ENCODE results near the gene AK9.

AK9 gene

DNA sequence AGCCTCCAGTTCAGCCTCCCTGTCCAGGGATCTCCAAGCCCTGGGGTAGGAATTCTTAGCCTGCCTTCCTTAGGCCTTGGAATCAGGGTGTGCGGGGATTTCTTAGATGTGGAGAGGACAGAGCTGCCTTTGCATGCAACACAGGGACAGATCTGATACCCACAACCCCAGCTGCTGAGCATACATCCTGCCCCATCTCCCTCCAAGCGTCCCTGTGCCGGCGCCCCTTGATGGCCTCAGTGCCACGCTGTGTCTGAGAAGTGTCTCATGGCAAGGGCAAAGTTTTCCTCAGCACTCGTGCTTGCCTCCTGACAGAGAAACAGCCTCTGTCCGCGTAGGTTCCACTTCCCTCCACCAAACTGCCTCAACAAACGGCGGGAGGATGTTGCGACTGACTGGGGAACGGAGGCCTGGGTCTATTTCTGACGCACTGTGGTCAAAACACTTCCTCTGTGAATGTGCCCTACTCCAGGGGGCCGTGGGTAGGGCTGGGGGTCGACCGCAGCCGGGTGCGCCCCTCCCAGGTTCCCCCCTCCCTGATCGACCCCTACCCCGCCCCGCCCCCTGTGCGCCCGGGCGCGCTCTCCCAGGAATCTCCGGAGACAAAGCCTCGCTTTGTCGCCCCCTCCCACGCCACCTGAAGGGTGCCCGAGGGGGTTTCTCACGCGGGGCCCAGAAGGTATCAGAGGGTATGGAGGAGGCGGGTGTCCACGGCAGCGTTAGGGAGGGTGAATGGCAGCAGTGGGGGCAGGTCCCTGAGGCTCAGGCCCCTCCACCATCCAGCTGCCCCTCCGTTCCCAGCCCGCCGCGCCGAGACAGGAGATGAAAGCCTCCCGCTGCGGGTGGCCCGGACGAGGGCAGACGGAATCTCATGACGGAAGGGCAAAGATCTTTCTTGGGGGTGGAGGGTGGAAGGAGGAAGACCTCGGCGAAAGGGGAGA is 236.2 kb downstream of the AK9 start:
- no peak for DNase-seq

DNA sequence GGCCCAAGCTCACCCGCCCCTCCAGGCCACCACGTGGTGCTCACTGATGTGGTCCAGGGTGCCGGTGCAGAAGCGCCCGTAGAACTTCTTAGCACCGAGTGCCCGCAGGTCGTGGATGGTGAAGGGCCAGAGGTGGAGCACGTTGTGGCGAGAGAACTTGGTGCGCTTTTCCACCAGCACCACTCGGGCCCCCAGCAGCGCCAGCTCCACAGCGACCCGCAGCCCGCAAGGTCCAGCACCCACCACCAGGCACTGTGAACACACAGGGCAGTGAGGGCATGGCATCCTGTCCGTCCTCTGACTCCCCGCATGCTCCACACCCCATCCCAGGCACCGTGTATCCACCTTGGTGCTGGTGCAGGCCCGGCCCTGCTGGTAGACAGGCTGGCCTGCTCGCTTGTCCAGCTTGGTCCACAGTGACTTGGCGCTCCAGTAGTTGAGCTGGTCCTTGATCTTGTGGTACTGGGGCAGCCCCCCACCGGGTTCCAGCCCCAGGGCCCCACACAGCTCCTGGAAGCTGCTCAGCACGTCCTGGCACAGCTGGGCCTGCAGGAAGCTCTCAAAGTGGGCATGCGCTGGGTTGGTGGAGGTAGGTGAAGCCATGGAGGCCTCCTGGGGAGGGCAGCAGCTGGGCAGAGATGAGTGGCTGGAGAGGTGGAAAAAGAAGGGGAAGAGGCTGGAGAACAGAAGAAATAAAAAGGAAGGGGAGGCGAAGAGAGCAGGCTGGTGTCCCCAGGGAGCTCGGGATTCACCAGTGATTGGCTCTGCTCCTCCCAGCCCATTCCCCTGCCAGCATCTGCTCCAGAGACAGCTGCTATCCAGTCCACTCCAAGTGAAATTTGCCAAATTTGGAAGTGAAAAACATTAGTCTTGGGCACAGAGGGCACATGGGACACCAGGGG is 237.2 kb downstream of the AK9 start:
- no peak for DNase-seq

DNA sequence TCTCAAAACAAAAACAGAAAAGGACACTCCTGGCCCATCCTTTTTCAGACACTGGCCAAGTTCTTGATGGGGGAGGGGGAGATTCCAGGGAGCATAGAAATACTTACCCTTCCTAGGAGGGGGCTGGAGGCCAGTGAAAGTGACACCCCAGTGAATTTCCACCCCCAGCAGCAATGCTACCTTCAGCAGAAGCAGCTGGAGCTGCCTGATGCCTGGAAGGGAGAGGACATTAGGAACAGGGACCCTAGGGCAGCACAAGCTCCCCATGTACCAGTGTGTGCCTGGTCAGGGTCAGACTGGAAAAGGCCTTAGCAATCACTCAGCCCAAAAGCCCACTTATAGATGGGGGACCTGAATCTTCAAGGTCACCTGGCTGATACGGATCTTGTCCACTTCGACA is 237.8 kb downstream of the AK9 start:
- no peak for DNase-seq

DNA sequence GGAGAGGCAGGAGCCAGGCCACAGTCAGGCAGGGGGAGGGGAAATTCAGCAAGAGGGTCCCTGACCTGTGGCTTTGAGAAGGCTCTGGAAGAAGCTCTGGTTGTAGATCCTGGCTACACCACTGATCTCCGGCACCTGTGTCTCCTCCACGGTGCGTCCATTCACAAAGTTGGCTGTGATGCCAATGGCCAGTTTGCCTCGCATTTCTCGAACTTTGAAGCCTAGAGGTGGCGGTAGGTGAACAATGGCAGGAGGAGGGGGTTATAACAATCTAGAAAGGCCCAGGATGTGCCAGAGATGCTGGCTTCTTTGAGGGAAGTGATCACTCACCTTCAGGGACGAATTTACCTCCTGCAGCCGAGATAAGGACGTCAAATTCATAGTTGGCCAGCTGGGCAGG is 238.8 kb downstream of the AK9 start:
- DNase-seq: no peak

DNA sequence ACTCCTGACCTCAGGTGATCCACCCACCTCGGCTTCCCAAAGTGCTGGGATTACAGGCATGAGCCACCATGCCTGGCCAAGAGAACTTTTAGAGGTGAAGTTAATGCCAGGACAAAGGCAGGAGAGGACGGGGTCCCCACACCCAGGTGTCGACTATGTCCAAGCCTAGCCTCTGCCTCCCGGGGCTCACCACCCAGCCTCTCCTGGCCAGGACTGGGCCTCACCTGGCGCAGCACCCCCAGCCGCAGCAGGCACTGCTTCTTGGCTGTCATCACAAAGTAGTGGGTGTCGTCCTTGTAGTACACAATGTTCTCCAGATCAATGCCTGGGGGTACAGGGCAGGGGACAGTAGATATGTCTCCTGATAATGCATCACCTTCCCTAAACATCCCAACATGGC is 239.6 kb downstream of the AK9 start:
- no peak for DNase-seq

DNA sequence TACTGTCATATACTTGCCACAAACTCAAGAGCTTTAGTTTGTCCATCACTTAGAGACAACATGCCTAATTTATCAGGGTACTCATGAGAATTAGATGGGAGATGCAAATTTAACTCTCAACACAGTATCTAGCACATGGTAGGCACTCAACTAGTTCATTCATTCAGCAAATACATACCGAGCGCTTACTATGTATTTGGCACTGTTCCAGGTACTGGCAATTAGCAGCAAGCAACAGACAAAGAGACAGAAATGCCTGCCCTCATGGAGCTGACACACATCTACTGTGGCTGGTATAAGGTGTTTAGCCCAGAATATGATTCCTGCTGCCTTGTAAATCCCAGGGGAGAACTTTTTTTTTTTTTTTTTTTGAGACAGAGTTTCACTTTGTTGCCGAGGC is 240.2 kb downstream of the AK9 start:
- no peak for DNase-seq

DNA sequence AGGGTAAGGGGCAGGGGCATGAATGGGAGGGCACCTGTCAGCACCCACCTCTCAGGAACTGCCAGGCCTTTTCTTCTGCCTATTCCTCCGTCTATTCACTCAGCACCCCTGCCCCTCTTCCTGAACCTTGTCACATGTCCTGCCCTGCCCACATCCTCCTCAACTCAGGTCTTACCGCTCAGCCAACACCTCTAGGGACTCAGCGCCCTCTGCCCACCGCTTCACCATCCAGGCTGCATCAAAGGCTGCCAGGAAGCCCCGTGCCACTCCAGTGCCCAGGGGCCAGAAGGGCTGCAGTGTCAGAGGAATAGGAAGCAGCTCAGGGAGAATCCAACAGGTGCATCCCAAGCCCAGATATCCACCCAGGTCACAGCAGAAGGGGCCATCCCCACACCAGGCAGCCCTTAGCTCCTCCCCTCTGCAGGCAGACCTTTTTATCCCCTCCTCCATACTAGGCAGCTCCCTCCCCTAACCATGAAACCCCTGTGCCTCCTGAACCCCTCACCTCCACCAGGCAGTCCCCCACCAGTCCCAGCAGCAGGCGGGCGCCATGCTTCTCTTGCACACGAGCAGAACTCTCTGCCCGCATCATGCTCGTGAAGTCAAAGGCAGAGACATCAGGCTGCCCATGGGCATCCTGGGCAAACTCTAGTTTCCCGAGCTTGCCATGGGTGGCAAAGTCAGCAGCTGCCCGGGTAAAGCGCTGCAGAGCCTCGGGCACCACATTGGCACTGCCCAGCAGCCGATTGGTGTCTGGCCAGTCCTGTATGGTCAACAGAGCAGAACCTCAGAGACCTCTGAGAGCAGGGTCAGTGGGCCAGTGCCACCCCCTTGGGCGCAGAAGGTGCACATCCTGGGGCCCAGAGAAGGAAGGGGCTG is 241.0 kb downstream of the AK9 start:
- DNase-seq: no peak

DNA sequence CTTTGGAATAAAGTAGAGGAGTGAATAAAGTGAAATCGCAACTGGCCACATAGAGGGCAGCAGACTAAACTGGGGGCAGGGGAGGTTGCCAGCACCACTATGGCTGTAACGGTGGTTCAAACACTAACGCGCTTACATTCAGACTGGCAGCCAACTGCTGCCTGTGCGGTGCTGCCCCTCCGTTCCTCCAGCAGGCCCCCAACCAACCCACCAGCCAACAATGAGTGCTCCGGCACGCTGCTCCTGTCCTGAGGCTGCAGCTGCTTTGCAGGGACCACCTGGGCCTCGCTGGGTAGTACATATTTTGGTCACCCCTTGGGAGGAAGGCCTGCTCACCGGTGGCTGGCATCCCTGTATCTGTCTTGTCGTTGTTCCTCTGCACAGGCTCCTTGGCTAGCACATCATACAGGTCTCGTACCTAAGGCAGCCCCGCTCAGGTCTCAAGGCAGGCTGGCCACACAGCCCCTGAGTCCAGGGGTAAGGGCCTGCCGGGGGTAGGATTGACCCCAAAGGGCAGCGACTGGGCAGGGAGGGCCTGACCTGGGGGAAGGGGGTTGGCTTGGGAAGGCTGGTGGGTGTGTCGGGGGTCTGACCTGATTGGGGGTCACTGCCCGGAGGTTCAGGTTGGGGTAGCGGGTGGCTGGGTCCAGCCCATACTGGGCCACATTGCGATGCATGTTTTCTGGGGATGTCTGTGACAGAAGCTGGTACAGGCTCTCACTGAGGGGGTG is 241.8 kb downstream of the AK9 start:
- DNase-seq: no peak

DNA sequence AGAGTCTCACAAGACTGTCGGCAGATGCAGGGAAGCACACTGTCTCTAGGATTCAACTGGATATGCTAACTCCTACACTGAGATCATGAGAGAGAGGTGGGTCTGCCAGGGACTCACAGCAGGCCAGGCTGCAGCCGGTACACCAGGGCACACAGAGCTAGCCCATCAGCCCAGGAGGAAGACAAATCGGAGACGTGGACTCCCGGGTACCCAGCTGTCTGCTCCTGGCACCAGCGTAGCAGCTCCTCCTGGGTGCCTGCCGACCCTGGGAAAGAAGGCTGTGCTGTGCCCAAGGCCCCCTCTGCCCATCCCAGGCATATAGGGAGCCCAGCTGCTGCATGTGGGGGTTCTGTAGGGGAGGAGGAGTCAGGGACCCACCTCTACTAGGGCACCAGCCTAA is 242.4 kb downstream of the AK9 start:
- DNase-seq: no peak

DNA sequence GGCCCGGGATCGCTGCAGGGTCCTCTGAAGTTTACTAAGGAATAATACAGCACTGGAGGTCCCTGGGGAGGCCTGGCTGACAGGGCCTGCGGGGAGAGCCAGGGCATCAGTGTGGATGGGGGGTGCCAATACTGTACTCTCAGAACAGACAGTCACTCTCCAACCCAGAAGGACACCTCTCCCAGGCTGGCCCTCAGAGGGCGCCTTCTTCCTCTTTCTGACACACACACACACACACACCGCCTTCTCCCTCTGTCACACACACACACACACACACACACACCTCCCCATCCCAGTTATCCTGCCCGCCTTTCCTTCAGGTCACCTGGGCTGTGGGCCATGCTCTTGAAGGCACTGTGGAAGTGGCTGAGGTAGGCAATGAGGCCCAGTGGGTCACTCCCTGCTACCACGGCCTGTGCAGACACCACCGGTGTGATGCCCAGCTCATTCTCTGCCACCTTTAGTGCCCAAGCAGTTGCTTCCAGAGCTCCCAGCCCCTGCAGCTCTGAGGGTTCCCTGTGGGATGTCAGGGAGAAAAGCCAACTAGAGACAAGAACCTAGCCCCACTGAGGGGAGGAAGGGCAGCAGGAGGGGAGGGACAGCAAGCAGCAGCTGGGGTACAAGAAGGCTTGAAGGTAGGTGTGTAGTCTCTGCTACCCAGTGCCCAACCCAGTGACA is 243.0 kb downstream of the AK9 start:
- DNase-seq: no peak

DNA sequence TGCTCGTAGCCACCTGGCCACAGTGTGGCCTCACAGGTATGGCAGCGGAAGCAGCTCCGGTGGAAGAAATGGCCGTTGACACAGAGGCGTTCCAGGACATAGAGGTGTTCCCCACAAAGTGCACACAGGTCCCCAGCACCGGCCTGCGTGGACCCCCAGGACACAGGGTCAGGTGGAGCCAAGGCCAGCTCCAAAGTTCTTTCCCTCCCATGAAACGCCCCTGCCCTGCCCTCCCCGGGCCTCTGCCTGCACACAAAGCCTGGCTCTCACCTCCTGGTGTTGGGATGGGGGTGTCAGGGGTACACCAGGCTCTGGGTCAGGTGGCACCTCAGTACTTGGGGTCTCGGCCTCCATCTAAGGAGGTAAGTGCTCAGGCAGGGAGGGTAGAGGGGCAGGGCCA is 243.9 kb downstream of the AK9 start:
- DNase-seq: no peak

DNA sequence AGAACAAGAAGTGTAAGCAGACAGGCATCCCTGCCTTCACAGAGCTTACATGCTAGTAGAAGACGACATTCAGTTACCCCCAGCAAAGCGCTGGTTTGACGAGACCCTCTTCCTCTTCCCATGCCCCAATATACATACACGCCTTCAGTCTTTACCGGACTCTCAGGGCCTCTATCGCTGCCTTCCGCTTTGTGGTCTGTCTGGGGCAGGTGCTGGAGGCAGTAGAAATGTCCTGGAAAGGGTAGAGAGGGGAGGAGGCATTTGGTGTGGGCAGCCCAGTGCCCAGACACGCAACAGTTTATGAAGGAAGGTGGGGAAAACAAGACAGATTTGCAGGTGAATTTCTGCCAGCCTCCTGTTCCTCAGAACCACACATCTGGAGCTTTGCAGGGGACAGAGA is 244.5 kb downstream of the AK9 start:
- DNase-seq: no peak

DNA sequence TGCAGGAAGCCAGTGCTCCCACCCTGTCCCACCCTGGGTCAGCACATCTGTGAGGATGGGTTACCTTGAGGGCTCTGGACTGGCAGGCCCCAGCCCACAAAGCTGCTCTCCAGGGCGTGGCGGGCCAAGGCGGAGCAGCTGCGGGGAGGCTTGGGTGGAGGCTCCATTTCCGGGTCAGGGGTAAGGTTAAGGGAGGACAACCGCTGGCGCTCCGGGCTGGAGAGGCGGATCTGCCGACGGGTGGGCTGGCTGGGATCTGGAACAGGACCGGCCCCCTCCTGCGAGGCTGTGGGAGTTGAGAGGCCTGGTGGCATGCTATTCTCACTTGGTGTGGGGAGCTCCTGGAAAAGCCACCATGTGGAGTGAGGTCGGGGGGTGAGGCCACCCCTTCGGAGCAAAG is 244.9 kb downstream of the AK9 start:
- no peak for DNase-seq

DNA sequence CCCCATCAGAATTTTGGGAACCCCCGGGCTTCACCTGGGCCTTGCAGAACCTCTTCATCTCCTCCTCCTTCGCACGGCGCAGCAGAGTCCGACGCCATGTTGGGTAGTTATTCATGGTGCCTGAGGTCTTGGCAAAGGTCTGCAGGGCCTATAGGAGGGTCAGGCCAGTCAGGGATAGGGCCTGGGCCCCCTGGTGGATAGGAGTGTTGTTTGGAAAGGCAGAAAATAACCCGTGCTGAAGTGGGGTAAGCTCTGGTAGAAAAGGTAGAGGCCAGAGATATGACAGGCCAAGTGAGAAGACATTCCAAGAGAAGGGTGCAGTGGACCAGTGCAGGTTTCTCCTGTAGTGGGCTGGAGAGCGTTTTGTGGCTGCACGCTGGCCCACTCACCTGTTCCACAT is 245.6 kb downstream of the AK9 start:
- no peak for DNase-seq

DNA sequence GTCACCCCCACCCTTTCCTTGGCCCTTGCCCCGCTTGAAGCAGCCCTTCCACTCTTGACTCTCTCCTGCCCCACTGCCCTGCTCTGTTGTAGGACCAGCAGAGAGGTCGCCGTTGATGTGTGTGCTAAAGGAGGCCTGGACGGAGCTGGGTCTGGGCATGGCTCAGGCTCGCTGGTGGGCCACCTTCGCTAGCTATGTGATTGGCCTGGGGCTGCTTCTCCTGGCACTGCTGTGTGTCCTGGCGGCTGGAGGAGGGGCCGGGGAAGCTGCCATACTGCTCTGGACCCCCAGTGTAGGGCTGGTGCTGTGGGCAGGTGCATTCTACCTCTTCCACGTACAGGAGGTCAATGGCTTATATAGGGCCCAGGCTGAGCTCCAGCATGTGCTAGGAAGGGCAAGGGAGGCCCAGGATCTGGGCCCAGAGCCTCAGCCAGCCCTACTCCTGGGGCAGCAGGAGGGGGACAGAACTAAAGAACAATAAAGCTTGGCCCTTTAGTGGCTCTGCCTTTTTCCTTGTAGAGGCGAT is 247.5 kb downstream of the AK9 start:
- DNase-seq: no peak

Data from SHP77 (cell line).